Fibroblast of lung (primary cell): ENCODE data around the gene TSHR. TPM values are rescaled to one million over a fixed set of nuclear protein-coding genes. Genes with fewer than 3 reads are reported as not detected.

Experiments
- DNase-seq, 2 donors: peaks; one replicate each; pipeline versions ENCODE4 v3.0.0 to v3.0.0-alpha.2; 2010; ENCODE audit warnings: low read depth in 2 of 2
- H2AFZ ChIP-seq: 2 replicates; pipeline ENCODE4 v1.5.1; 2012; ENCODE audit warnings: low read length, control low read depth, inconsistent platforms
- H3K27ac ChIP-seq: 2 replicates; pipeline ENCODE4 v1.5.1; 2011; ENCODE audit warnings: low read length, control low read depth; ENCODE audit not compliant: insufficient read depth
- H3K27me3 ChIP-seq: 2 replicates; pipeline ENCODE4 v1.5.1; 2011; ENCODE audit warnings: mild to moderate bottlenecking, low read length; ENCODE audit not compliant: control insufficient read depth, insufficient read depth
- H3K36me3 ChIP-seq: 2 replicates; pipeline ENCODE4 v1.5.1; 2011; ENCODE audit warnings: low read length; ENCODE audit not compliant: control insufficient read depth, insufficient read depth
- H3K4me1 ChIP-seq: 2 replicates; pipeline ENCODE4 v1.5.1; 2011; ENCODE audit warnings: low read length; ENCODE audit not compliant: control insufficient read depth, insufficient read depth; ENCODE audit errors: extremely low read depth
- H3K4me2 ChIP-seq: 2 replicates; pipeline ENCODE4 v1.5.1; 2011; ENCODE audit warnings: low read length, control low read depth; ENCODE audit not compliant: insufficient read depth; ENCODE audit errors: extremely low read depth
- H3K4me3 ChIP-seq, 4 experiments: fragments of 200-600 bp in 1 of 4; sonication (generic) in 1 of 4; replicated peaks in 1 of 4; 2 replicates each; pipeline ENCODE4 v1.5.1; 2011 to 2016; ENCODE audit warnings: low read length in 4 of 4, low read depth in 3 of 4, mild to moderate bottlenecking in 3 of 4, control low read depth in 2 of 4, inconsistent platforms in 1 of 4, mixed read lengths in 1 of 4; ENCODE audit not compliant: insufficient read depth in 1 of 4; ENCODE audit errors: control extremely low read depth in 1 of 4
- H3K79me2 ChIP-seq: 2 replicates; pipeline ENCODE4 v1.5.1; 2012; ENCODE audit warnings: mild to moderate bottlenecking, low read length, inconsistent platforms; ENCODE audit not compliant: control insufficient read depth, insufficient read depth
- H3K9ac ChIP-seq: 2 replicates; pipeline ENCODE4 v1.5.1; 2011; ENCODE audit warnings: mild to moderate bottlenecking, low read length, control low read depth; ENCODE audit not compliant: insufficient read depth
- H3K9me3 ChIP-seq: 2 replicates; pipeline ENCODE4 v1.5.1; 2012; ENCODE audit warnings: low read depth, low read length; ENCODE audit not compliant: control insufficient read depth, insufficient read depth
- H4K20me1 ChIP-seq: 2 replicates; pipeline ENCODE4 v1.5.1; 2011; ENCODE audit warnings: low read length; ENCODE audit not compliant: control insufficient read depth, insufficient read depth; ENCODE audit errors: extremely low read depth
- EZH2 ChIP-seq: IDR thresholded peaks from 2 replicates; pipeline ENCODE4 v1.5.1; 2012; ENCODE audit warnings: low read length, control low read depth, mild to moderate bottlenecking; ENCODE audit errors: missing control alignments
- polyA plus RNA-seq, 2 donors: library from polyadenylated mRNA; depleted of rRNA in 1 of 2; stranded (reverse) in 1 of 2; unstranded in 1 of 2; fragments of >200 nt; gene quantifications; 2 replicates each; pipeline ENCODE4 v1.2.1, GENCODE V29; 2011 to 2012; ENCODE audit warnings: missing spikeins in 1 of 2
- total RNA-seq: library from RNA; depleted of rRNA; stranded (reverse); fragments of >200 nt; gene quantifications from 2 replicates; pipeline ENCODE4 v1.2.1, GENCODE V29; 2014
- TF ChIP-seq, protein P1 (sequence below), 2 donors: IDR thresholded peaks in 1 of 2; conservative IDR thresholded peaks in 1 of 2; 1 replicate in 1 of 2; 2 replicates in 1 of 2; pipeline ENCODE4 v1.5.1; 2011 to 2012; ENCODE audit warnings: low read length in 2 of 2, control low read depth in 1 of 2, inconsistent platforms in 1 of 2, low read depth in 1 of 2, mild to moderate bottlenecking in 1 of 2

Gene TSHR
- total and polyA plus RNA-seq, 2 donors (not counting 1 experiment from before 2014, with no cell fraction given): not detected

DNA sequence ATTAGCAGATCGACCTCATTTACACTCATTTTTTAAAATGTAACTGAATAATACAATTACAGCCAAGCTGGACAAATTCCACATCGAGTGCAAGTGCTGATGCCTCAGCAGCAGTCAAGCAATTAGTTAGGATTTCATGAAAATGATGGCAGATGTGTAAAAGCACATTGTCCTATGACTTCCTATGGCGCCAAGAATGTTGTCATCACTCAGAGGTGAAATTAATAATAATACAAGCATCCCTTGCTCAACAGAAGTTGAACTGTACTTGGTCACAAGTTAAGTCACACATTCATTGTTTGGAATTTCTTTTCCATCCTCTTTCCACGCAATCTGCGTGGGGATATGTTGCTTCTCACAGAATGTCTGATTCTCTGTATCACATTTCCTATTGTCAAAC, 148.0 kb downstream of the TSHR start:
- TF ChIP-seq, protein P1, sequence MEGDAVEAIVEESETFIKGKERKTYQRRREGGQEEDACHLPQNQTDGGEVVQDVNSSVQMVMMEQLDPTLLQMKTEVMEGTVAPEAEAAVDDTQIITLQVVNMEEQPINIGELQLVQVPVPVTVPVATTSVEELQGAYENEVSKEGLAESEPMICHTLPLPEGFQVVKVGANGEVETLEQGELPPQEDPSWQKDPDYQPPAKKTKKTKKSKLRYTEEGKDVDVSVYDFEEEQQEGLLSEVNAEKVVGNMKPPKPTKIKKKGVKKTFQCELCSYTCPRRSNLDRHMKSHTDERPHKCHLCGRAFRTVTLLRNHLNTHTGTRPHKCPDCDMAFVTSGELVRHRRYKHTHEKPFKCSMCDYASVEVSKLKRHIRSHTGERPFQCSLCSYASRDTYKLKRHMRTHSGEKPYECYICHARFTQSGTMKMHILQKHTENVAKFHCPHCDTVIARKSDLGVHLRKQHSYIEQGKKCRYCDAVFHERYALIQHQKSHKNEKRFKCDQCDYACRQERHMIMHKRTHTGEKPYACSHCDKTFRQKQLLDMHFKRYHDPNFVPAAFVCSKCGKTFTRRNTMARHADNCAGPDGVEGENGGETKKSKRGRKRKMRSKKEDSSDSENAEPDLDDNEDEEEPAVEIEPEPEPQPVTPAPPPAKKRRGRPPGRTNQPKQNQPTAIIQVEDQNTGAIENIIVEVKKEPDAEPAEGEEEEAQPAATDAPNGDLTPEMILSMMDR (conservative IDR thresholded peaks at IDR 0.05 in 1 of 2, IDR thresholded peaks at IDR 0.05 in 1 of 2; ENCODE audit: low read depth in 1 of 2, low read length in 2 of 2): no peak
- no peak for TF ChIP-seq EZH2

DNA sequence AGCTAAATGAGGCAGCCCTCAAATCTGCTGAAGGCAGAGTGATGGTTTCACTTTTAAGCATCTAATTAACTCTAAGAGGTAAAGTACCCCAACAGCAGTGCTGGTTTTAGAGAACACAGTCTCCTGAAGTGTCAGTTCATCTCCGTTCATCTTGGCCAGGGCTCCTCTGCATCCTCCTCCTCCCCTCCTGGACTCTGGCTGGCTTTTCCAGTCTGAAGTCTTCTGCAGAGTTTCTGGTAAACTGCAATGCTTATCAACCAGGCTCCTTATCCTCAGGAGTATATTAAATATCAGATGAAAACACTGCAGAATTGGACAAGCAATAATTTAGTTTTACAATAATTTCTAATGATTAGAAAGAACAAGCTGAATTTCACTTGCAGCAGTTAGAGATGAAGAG, 150.0 kb downstream of the TSHR start:
- Histone ChIP-seq H3K27me3 (no peaks in the 10 kb centered on the region), H3K27ac (no peak overlapping the region), H3K9me3 (no peaks in the 10 kb centered on the region), H3K4me1 (no peaks in the 10 kb centered on the region), H4K20me1 (no peaks in the 10 kb centered on the region), H3K9ac (no peak overlapping the region), H3K4me2 (no peak overlapping the region), H3K4me3 (no peak overlapping the region), H3K79me2 (no peaks in the 10 kb centered on the region), H2AFZ (no peak overlapping the region), H3K36me3 (no peaks in the 10 kb centered on the region)
- no peak for DNase-seq
- TF ChIP-seq EZH2: no peak
- TF ChIP-seq, protein P1 (conservative IDR thresholded peaks at IDR 0.05 in 1 of 2, IDR thresholded peaks at IDR 0.05 in 1 of 2; ENCODE audit: low read depth in 1 of 2, low read length in 2 of 2): no peak

More for the DNA sequence above, 148.0 kb downstream of the TSHR start:
- Histone ChIP-seq H3K79me2 (no peaks in the 10 kb centered on the region), H3K9ac (no peak overlapping the region), H3K4me2 (no peak overlapping the region), H3K4me1 (no peaks in the 10 kb centered on the region), H2AFZ (no peak overlapping the region), H3K27me3 (no peaks in the 10 kb centered on the region), H3K36me3 (no peaks in the 10 kb centered on the region), H4K20me1 (no peaks in the 10 kb centered on the region), H3K9me3 (no peaks in the 10 kb centered on the region), H3K4me3 (no peak overlapping the region), H3K27ac (no peak overlapping the region)
- no peak for DNase-seq

DNA sequence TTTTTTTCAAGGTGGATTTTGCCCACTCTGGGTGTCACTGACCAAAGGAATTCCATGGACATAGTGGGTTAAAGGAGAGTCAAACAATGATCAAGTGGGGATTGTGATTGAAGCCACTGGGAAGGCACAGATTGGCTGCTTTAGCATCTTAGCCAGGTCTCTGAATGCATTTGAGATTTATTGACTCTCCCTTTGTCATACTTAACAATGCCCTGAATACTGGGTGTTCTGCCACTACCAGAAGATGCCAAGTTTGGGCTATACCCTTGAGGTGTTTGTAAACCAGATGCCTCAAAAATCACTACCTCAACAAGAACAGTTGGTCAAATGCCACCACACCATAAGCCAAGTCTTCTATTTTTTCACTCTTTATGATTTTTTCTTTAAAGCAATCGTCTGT, 150.5 kb downstream of the TSHR start:
- no peaks in the 10 kb centered on the region for H3K79me2 ChIP-seq
- H3K27me3 ChIP-seq: no peaks in the 10 kb centered on the region
- H3K9ac ChIP-seq: no peak overlapping the region
- no peaks in the 10 kb centered on the region for H4K20me1 ChIP-seq
- no peak overlapping the region for H2AFZ ChIP-seq
- no peak for DNase-seq
- no peaks in the 10 kb centered on the region for H3K4me1 ChIP-seq
- TF ChIP-seq, protein P1 (conservative IDR thresholded peaks at IDR 0.05 in 1 of 2, IDR thresholded peaks at IDR 0.05 in 1 of 2; ENCODE audit: low read depth in 1 of 2, low read length in 2 of 2): no peak
- no peak for TF ChIP-seq EZH2
- no peaks in the 10 kb centered on the region for H3K36me3 ChIP-seq
- H3K4me3 ChIP-seq: no peak overlapping the region
- H3K4me2 ChIP-seq: no peak overlapping the region
- no peak overlapping the region for H3K27ac ChIP-seq
- H3K9me3 ChIP-seq: no peaks in the 10 kb centered on the region
